Prostate gland (tissue), 2 donors: ENCODE measurements around the gene FAM53B. TPM values are rescaled to one million over a fixed set of nuclear protein-coding genes. Genes with fewer than 3 reads are reported as not detected.
"Not testable (repeated sequence)": the region's sequence is repeated elsewhere in the genome, so short reads cannot be mapped to it uniquely, and the experiment has no call there.

Experiments
- DNase-seq: peaks from one replicate; pipeline ENCODE4 v3.0.0-alpha.2; 2019; ENCODE audit warnings: low spot score
- H3K27ac ChIP-seq, 2 donors: fragments of 200-600 bp; sonication (generic); 2 replicates each; pipeline ENCODE4 v1.5.1; 2017 to 2019
- H3K27me3 ChIP-seq: fragments of 200-600 bp; sonication (generic); replicated peaks from 2 replicates; pipeline ENCODE4 v1.5.1; 2019; ENCODE audit not compliant: insufficient read depth
- H3K36me3 ChIP-seq, 2 donors: fragments of 200-600 bp; sonication (generic); 1 replicate in 1 of 2; 2 replicates in 1 of 2; pipeline versions ENCODE4 v1.5.1 to v1.8.1; 2017 to 2019
- H3K4me1 ChIP-seq: fragments of 200-600 bp; sonication (generic); replicated peaks from 2 replicates; pipeline ENCODE4 v1.5.1; 2019
- H3K4me3 ChIP-seq, 2 donors: fragments of 200-600 bp; sonication (generic); 2 replicates each; pipeline ENCODE4 v1.5.1; 2017 to 2019
- H3K9me3 ChIP-seq: fragments of 200-600 bp; sonication (generic); 2 replicates; pipeline ENCODE4 v1.5.1; 2017
- CTCF ChIP-seq, 4 experiments: fragments of 200-600 bp in 2 of 4; fragments of 450-650 bp in 2 of 4; sonication (generic) in 2 of 4; IDR thresholded peaks; 1 replicate in 3 of 4; 2 replicates in 1 of 4; pipeline ENCODE4 v1.5.1; 2016 to 2019; ENCODE audit warnings: antibody characterized with exemption in 4 of 4, mild to moderate bottlenecking in 2 of 4, moderate library complexity in 2 of 4
- POLR2A ChIP-seq: fragments of 450-650 bp; IDR thresholded peaks from one replicate; pipeline ENCODE4 v1.6.1; 2016; ENCODE audit warnings: antibody characterized with exemption, mild to moderate bottlenecking
- POLR2AphosphoS5 ChIP-seq: sonication (generic); formaldehyde crosslinking; IDR thresholded peaks from one replicate; pipeline ENCODE4 v1.6.1; 2017; ENCODE audit warnings: antibody characterized with exemption
- WGBS: methylation state at CpG from one replicate; pipeline ENCODE4 v1.1.5; 2018; 5-methylcytosine and 5-hydroxymethylcytosine counted together
- intact Hi-C: fragments of 100-400 bp; cut with DNase I; formaldehyde crosslinking; loops from one replicate; pipeline ENCODE4 v1.14.2; 2022
- total RNA-seq, 2 donors: library from RNA; depleted of rRNA; stranded (reverse); fragments of >200 nt; gene quantifications; one replicate each; pipeline ENCODE4 v1.1.0, GENCODE V29; 2016

FAM53B gene
- total RNA-seq, 2 donors from 2014 or later: 28.9 to 101 TPM

- Histone ChIP-seq H3K9me3 (no peaks in the 10 kb centered on the region), H3K27me3 (no peaks in the 10 kb centered on the region), H3K4me3 (no peak overlapping the region), H3K36me3 (no peaks in the 10 kb centered on the region), H3K27ac (no peak overlapping the region), H3K4me1 (peaks cover 14% of the 10 kb centered on the region)
- no peak for DNase-seq
- intact Hi-C loops: no loop called here
- no peak for TF ChIP-seq POLR2A
- 83% methylated on average over 4 of the region's 5 CpGs for WGBS
These were observed 153.1 kb downstream of the FAM53B start for GRCh38 chr10:124591123-124591495.

- TF ChIP-seq CTCF (IDR thresholded peaks at IDR 0.05): peak in 1 of 4 experiments; percentile 23
- no peak for TF ChIP-seq POLR2AphosphoS5
- peaks cover 14% of the 10 kb centered on the region for H3K4me1 ChIP-seq
- H3K27me3 ChIP-seq: no peaks in the 10 kb centered on the region
- intact Hi-C loops: no loop called here
- no peak overlapping the region for H3K27ac ChIP-seq
- 66% methylated on average over 23 of the region's 23 CpGs for WGBS
- no peak overlapping the region for H3K4me3 ChIP-seq
- no peaks in the 10 kb centered on the region for H3K9me3 ChIP-seq
- no peaks in the 10 kb centered on the region for H3K36me3 ChIP-seq
- no peak for DNase-seq
These were observed 153.7 kb downstream of the FAM53B start for GRCh38 chr10:124590216-124591122.

- DNase-seq: peak; percentile 62
- no peaks in the 10 kb centered on the region for H3K9me3 ChIP-seq
- H3K4me1 ChIP-seq: peaks cover 14% of the 10 kb centered on the region
- no peaks in the 10 kb centered on the region for H3K27me3 ChIP-seq
- TF ChIP-seq CTCF (IDR thresholded peaks at IDR 0.05) (no peak), POLR2AphosphoS5 (no peak), POLR2A (no peak)
- WGBS: 33% methylated on average over 23 of the region's 24 CpGs
- no peak overlapping the region for H3K4me3 ChIP-seq
- peak overlapping the region; percentile 20 to 67 for H3K27ac ChIP-seq
- H3K36me3 ChIP-seq: no peaks in the 10 kb centered on the region
- intact Hi-C loops: no loop called here
These were observed 154.6 kb downstream of the FAM53B start for GRCh38 chr10:124589491-124590041.

- intact Hi-C loops: no loop called here
- H3K9me3 ChIP-seq: no peaks in the 10 kb centered on the region
- no peaks in the 10 kb centered on the region for H3K36me3 ChIP-seq
- peak; percentile 71 for DNase-seq
- H3K27ac ChIP-seq: peak overlapping the region; percentile 33 to 67
- no peaks in the 10 kb centered on the region for H3K27me3 ChIP-seq
- TF ChIP-seq POLR2AphosphoS5: peak; percentile 69
- no peak for TF ChIP-seq POLR2A
- H3K4me1 ChIP-seq: peaks cover 14% of the 10 kb centered on the region
- WGBS: 8% methylated on average over 15 of the region's 15 CpGs
- H3K4me3 ChIP-seq: no peak overlapping the region
These were observed 155.3 kb downstream of the FAM53B start for GRCh38 chr10:124588736-124589490.

- DNase-seq, intact Hi-C loops, H3K36me3 ChIP-seq, H3K27me3 ChIP-seq, H3K4me3 ChIP-seq, H3K9me3 ChIP-seq: not testable (repeated sequence)
- H3K4me1 ChIP-seq: peaks cover 14% of the 10 kb centered on the region
- WGBS: 72% methylated on average over 6 of the region's 6 CpGs
- H3K27ac ChIP-seq: peak overlapping the region; percentile 33 to 67
These were observed 155.8 kb downstream of the FAM53B start for GRCh38 chr10:124588341-124588735.

- H3K27me3 ChIP-seq: no peaks in the 10 kb centered on the region
- H3K9me3 ChIP-seq: no peaks in the 10 kb centered on the region
- H3K4me3 ChIP-seq: no peak overlapping the region
- WGBS: 90% methylated on average over 11 of the region's 11 CpGs
- peaks cover 14% of the 10 kb centered on the region for H3K4me1 ChIP-seq
- intact Hi-C loops: no loop called here
- TF ChIP-seq CTCF (IDR thresholded peaks at IDR 0.05): no peak
- no peak for TF ChIP-seq POLR2AphosphoS5
- no peak for TF ChIP-seq POLR2A
- H3K27ac ChIP-seq: no peak overlapping the region
- H3K36me3 ChIP-seq: no peaks in the 10 kb centered on the region
- no peak for DNase-seq
These were observed 156.4 kb downstream of the FAM53B start for GRCh38 chr10:124587811-124588211.
